22Rv1 (cell line): ENCODE measurements around the gene DCC.

ENCODE experiments used
- CTCF ChIP-seq: fragments of 450-650 bp; IDR thresholded peaks from 2 replicates; pipeline ENCODE4 v1.5.1; 2017; ENCODE audit warnings: mild to moderate bottlenecking
- ZFX ChIP-seq: fragments of 450-650 bp; IDR thresholded peaks from 2 replicates; pipeline ENCODE4 v1.6.1; 2017; ENCODE audit warnings: antibody characterized with exemption, borderline replicate concordance

GRCh38 chr18:52426041-52426440 lies 86.0 kb downstream of the DCC start:
- TF ChIP-seq CTCF (no peak), ZFX (no peak)
